Fibroblast of pulmonary artery (primary cell): ENCODE results near the gene NDFIP1.

Source experiments
- DNase-seq: peaks from one replicate; pipeline ENCODE4 v3.0.0-alpha.2; 2010; ENCODE audit warnings: low read depth
- H3K4me3 ChIP-seq: replicated peaks from 2 replicates; pipeline ENCODE4 v1.5.1; 2011; ENCODE audit warnings: low read depth, mild to moderate bottlenecking, control low read depth, low read length, moderate library complexity
- CTCF ChIP-seq: IDR thresholded peaks from 2 replicates; pipeline ENCODE4 v1.5.1; 2011; ENCODE audit warnings: mild to moderate bottlenecking, control low read depth, low read length, inconsistent platforms; ENCODE audit errors: missing control alignments

Gene NDFIP1

GRCh38 chr5:142128675-142129208 lies 20.2 kb downstream of the NDFIP1 start:
- no peak for TF ChIP-seq CTCF
- H3K4me3 ChIP-seq = no peak overlapping the region
- no peak for DNase-seq

GRCh38 chr5:142129446-142130066 lies 21.0 kb downstream of the NDFIP1 start:
- no peak for TF ChIP-seq CTCF
- DNase-seq = no peak

GRCh38 chr5:142131394-142131793 lies 22.8 kb downstream of the NDFIP1 start:
- no peak for DNase-seq
- H3K4me3 ChIP-seq = no peak overlapping the region
- no peak for TF ChIP-seq CTCF

More at GRCh38 chr5:142129446-142130066, 21.0 kb downstream of the NDFIP1 start:
- no peak overlapping the region for H3K4me3 ChIP-seq

GRCh38 chr5:142132916-142133315 lies 24.3 kb downstream of the NDFIP1 start:
- no peak for TF ChIP-seq CTCF
- H3K4me3 ChIP-seq = no peak overlapping the region
- DNase-seq = no peak

GRCh38 chr5:142133330-142134206 lies 25.0 kb downstream of the NDFIP1 start:
- DNase-seq = no peak
- H3K4me3 ChIP-seq = no peak overlapping the region
- TF ChIP-seq CTCF = no peak

- no peak overlapping the region for H3K4me3 ChIP-seq
- TF ChIP-seq CTCF = no peak
- no peak for DNase-seq
These were observed 25.9 kb downstream of the NDFIP1 start for GRCh38 chr5:142134331-142135010.
